K562 treated with DMSO at 1 percent for 24 hours (cell line): Measurements from ENCODE around the gene MEIS3. TPM values are rescaled to one million over a fixed set of nuclear protein-coding genes. Genes with fewer than 3 reads are reported as not detected.

Experiments
- total RNA-seq: library from RNA; unstranded; fragments of 300-600 nt; gene quantifications from 2 replicates; pipeline ENCODE4 v1.2.3, GENCODE V29; 2022; ENCODE audit warnings: low read depth; ENCODE audit not compliant: insufficient read depth

Gene MEIS3
- total RNA-seq: 8.9 and 9.3 TPM in 2 replicates

DNA sequence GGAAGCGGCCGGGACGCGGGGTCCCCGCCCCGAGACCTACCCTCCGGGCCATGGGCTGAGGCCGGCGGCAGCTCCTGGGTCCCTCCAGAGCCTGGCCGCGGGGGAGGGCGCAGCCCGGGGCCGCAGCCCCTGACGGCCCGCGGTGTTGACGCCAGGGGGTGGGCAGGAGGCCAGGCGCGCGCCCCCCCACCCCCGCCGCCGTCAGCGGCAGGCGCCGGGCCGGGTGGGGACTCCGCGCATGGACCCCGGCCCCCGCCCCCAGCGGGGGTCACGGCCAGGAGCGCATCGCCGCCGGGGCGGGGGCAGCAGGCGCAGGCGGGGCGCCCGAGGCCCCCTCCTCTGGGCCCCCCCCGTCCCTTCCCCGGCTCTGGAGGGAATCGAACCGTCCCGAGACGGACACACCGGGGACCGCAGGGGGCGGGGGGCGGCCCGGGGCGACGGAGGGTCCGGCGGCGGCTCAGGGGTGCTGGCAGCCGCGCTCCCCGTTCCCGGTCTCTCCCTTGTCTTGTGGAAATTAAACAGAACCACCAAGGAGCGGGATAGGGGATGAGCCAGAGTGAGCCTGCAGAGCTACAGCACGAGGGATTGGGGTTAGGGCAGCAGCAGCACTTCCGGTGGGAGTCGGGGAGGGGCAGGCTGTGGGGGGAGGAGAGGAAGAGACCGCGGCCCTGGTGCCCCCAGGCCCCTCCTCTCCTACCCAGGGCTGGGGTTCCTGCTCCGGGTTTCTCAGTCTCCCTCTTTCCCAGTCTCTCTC is at the start of gene MEIS3:
Gene MEIS3, minus strand, starts transcription at position 498 of the 754 bp plus-strand sequence. Its CDS starts 446 bp downstream, at position 52.

Other genes starting within 250 kb of the MEIS3 start
- 61.1 and 68.9 TPM in 2 replicates for gene BBC3, start 188.3 kb downstream of the MEIS3 start, total RNA-seq
- 25.0 and 30.2 TPM in 2 replicates for gene CCDC9, start 163.0 kb downstream of the MEIS3 start, total RNA-seq
- gene INAFM1, start 144.6 kb downstream of the MEIS3 start, total RNA-seq: 34.3 and 43.4 TPM in 2 replicates
- 0.80 and 2.4 TPM in 2 replicates for gene C5AR1, start 109.7 kb downstream of the MEIS3 start, total RNA-seq
- gene C5AR2, start 87.4 kb downstream of the MEIS3 start, total RNA-seq: 0.14 and 0.22 TPM in 2 replicates
- 22.4 and 23.0 TPM in 2 replicates for gene DHX34, start 70.2 kb downstream of the MEIS3 start, total RNA-seq
- gene SLC8A2, start 52.4 kb upstream of the MEIS3 start, total RNA-seq: 0.71 and 1.3 TPM in 2 replicates
- gene KPTN, start 64.7 kb upstream of the MEIS3 start, total RNA-seq: 10.7 and 11.6 TPM in 2 replicates
- gene NAPA, start 95.5 kb upstream of the MEIS3 start, total RNA-seq: 137 and 139 TPM in 2 replicates
- 0.31 and 0.42 TPM in 2 replicates for gene ZNF541, start 153.6 kb upstream of the MEIS3 start, total RNA-seq
- 10.7 TPM in 2 replicates for gene BICRA, start 189.6 kb upstream of the MEIS3 start, total RNA-seq